Measurements from ENCODE around the gene KCNIP4.

KCNIP4 gene

DNA sequence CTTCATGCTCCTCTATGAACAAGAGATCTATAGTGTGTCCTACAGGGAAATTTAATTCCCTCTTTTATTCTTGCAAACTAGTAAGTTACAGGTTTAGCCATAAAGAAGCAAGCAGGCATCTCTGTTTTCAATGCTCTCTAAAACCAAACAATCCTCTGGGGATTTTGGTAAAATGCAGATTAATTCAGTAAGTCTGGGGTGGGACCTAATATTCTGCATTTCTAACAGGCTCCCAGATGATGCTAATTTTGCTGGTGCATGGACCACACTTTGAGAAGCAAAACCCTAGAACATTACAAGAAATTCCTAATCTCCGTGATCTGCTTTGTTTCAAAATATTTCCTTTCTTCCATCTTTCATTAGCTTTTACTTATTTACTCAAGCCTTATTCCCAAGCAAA lies 903.5 kb downstream of the KCNIP4 start:
- Histone ChIP-seq H3K36me3 (no peaks in the 10 kb centered on the region), H3K27ac (no peak overlapping the region), H3K4me3 (ENCODE audit: low read depth in 1 of 2, low read length in 1 of 2) (no peak overlapping the region), H3K9me3 (no peaks in the 10 kb centered on the region), H3K4me1 (ENCODE audit: control insufficient read depth in 1 of 2, insufficient read depth in 1 of 2, low read depth in 1 of 2, low read length in 1 of 2) (no peaks in the 10 kb centered on the region), H3K27me3 (no peaks in the 10 kb centered on the region)
- TF ChIP-seq, protein P1, sequence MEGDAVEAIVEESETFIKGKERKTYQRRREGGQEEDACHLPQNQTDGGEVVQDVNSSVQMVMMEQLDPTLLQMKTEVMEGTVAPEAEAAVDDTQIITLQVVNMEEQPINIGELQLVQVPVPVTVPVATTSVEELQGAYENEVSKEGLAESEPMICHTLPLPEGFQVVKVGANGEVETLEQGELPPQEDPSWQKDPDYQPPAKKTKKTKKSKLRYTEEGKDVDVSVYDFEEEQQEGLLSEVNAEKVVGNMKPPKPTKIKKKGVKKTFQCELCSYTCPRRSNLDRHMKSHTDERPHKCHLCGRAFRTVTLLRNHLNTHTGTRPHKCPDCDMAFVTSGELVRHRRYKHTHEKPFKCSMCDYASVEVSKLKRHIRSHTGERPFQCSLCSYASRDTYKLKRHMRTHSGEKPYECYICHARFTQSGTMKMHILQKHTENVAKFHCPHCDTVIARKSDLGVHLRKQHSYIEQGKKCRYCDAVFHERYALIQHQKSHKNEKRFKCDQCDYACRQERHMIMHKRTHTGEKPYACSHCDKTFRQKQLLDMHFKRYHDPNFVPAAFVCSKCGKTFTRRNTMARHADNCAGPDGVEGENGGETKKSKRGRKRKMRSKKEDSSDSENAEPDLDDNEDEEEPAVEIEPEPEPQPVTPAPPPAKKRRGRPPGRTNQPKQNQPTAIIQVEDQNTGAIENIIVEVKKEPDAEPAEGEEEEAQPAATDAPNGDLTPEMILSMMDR (IDR thresholded peaks at IDR 0.05), result no peak

DNA sequence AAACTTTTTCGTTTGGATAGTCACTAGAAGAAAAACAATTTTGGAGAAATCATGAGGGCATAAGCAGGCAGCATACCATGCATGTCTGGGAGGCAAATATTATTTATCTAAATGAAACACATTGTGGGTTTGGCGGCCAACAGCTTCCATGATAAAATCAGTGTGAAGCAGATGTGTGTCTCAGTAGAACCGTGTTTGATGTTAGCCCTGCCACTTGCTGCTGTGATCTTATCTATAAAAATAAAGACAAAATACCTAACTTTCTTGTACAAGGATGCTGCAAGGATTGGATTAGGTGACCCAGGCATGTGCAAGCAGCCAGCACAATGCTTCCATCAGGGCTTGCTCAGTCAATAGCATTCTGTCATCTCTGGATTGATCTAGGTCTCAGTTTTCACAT lies 906.9 kb downstream of the KCNIP4 start:
- Histone ChIP-seq H3K9me3 (no peaks in the 10 kb centered on the region), H3K36me3 (no peaks in the 10 kb centered on the region), H3K4me1 (ENCODE audit: control insufficient read depth in 1 of 2, insufficient read depth in 1 of 2, low read depth in 1 of 2, low read length in 1 of 2) (no peaks in the 10 kb centered on the region), H3K27me3 (no peaks in the 10 kb centered on the region), H3K27ac (no peak overlapping the region), H3K4me3 (ENCODE audit: low read depth in 1 of 2, low read length in 1 of 2) (no peak overlapping the region)
- TF ChIP-seq, protein P1 (IDR thresholded peaks at IDR 0.05), result no peak

DNA sequence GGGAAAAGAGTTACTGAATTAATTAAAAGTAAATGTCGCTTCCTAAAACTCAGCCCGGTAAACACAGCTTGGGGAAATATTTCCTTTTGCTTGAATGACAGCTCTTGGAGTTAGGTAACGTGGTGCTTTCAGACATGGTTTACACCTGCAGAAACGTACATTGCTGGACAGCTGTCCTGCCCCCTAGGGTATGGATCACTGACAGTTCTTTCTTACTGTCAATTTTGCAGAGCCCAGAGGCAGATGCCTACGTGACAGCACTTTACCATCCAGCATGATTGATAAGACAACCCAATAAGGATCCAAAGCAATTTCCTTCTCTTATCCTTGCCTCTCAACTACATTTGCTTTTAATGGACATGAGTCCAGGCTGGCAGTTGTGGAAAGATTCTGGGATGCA lies 913.8 kb downstream of the KCNIP4 start:
- Histone ChIP-seq H3K4me1 (ENCODE audit: control insufficient read depth in 1 of 2, insufficient read depth in 1 of 2, low read depth in 1 of 2, low read length in 1 of 2) (no peaks in the 10 kb centered on the region), H3K4me3 (ENCODE audit: low read depth in 1 of 2, low read length in 1 of 2) (no peak overlapping the region), H3K36me3 (no peaks in the 10 kb centered on the region), H3K9me3 (no peaks in the 10 kb centered on the region), H3K27ac (no peak overlapping the region), H3K27me3 (no peaks in the 10 kb centered on the region)
- TF ChIP-seq, protein P1 (IDR thresholded peaks at IDR 0.05), result no peak

DNA sequence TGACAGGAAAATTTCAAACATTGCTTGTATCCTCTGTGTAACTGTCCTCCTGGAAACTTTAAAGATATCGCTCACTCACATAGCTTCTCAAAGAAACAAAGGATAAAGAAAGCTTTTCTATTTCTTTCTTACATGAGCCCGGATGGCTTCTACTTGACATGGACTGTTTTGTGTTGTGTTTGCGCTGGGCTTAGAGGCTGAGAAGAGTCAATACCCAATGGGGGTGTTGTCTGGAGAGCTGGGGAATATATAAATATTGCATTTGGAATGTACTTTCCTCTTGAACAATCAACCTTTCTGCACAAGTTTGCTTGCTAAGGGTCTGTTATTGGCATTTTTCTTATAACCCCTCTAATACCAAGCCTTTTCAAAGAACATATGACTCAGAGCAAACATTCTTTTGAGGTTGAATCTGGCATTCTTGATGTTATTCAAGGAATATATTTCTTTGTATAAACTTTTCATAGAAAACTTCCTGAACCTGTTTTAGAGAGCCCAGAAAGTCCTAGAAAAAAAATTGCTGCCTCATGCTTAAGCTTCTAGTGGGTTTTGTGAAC lies 916.4 kb downstream of the KCNIP4 start:
- Histone ChIP-seq H3K36me3 (no peaks in the 10 kb centered on the region), H3K27me3 (no peaks in the 10 kb centered on the region), H3K27ac (no peak overlapping the region), H3K4me3 (ENCODE audit: low read depth in 1 of 2, low read length in 1 of 2) (no peak overlapping the region), H3K4me1 (ENCODE audit: control insufficient read depth in 1 of 2, insufficient read depth in 1 of 2, low read depth in 1 of 2, low read length in 1 of 2) (no peaks in the 10 kb centered on the region), H3K9me3 (no peaks in the 10 kb centered on the region)
- TF ChIP-seq, protein P1 (IDR thresholded peaks at IDR 0.05), result no peak

DNA sequence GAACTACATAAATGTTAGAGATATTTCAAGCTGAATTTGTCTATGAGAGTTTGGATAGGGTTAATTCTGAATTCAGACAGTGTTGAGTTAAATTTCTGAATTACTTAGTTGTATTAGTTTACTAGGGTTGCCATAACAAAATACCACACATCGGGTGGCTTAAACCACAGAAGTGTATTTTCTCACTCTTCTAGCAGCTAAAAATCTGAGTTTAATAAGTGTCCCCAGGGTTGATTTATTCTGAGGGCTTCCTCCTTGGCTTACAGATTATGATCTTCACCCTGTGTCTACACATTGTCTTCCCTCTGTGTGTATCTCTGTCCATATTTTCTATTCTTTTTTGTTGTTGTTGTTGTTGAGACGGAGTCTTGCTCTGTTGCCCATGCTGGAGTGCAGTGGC lies 929.8 kb downstream of the KCNIP4 start:
- Histone ChIP-seq H3K36me3 (no peaks in the 10 kb centered on the region), H3K27me3 (no peaks in the 10 kb centered on the region), H3K27ac (no peak overlapping the region), H3K4me1 (ENCODE audit: control insufficient read depth in 1 of 2, insufficient read depth in 1 of 2, low read depth in 1 of 2, low read length in 1 of 2) (no peaks in the 10 kb centered on the region), H3K4me3 (ENCODE audit: low read depth in 1 of 2, low read length in 1 of 2) (no peak overlapping the region), H3K9me3 (no peaks in the 10 kb centered on the region)
- TF ChIP-seq, protein P1 (IDR thresholded peaks at IDR 0.05), result no peak

DNA sequence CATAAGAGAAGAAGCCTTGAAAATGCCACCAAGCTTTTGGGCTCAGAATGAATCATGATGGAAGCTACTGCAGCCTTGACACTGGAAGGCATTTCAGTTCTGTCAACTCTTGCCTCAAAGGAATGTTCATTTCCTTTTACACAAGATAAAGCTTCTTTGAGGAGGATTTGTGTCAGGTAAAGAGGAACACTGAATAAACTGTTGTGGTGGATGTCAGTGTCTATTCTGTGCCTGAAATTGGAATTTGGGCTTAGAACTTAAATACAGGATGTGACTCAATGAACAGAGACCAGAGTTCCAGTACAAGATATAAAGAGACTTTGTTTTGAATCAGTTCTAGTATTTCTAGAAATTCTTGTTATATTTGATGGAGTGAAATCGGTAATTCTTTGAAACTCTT lies 935.1 kb downstream of the KCNIP4 start:
- no peak overlapping the region for H3K27ac ChIP-seq
- H3K27me3 ChIP-seq, result no peaks in the 10 kb centered on the region
- H3K4me3 ChIP-seq (ENCODE audit: low read depth in 1 of 2, low read length in 1 of 2), result no peak overlapping the region
- no peaks in the 10 kb centered on the region for H3K36me3 ChIP-seq
- no peaks in the 10 kb centered on the region for H3K4me1 ChIP-seq (ENCODE audit: control insufficient read depth in 1 of 2, insufficient read depth in 1 of 2, low read depth in 1 of 2, low read length in 1 of 2)
- TF ChIP-seq, protein P1 (IDR thresholded peaks at IDR 0.05), result no peak
- no peaks in the 10 kb centered on the region for H3K9me3 ChIP-seq

All from neutrophil (primary cell).